HG02623 (cell line): ENCODE measurements around the gene NUF2.
"Not testable (repeated sequence)": the region's sequence is repeated elsewhere in the genome, so short reads cannot be mapped to it uniquely, and the experiment has no call there.

Source experiments
- ATAC-seq: cut with Tn5 transposase; IDR thresholded peaks from one replicate; pipeline ENCODE4 v1.9.1; 2021; ENCODE audit warnings: moderate library complexity; ENCODE audit not compliant: unreplicated experiment

NUF2 gene

DNA sequence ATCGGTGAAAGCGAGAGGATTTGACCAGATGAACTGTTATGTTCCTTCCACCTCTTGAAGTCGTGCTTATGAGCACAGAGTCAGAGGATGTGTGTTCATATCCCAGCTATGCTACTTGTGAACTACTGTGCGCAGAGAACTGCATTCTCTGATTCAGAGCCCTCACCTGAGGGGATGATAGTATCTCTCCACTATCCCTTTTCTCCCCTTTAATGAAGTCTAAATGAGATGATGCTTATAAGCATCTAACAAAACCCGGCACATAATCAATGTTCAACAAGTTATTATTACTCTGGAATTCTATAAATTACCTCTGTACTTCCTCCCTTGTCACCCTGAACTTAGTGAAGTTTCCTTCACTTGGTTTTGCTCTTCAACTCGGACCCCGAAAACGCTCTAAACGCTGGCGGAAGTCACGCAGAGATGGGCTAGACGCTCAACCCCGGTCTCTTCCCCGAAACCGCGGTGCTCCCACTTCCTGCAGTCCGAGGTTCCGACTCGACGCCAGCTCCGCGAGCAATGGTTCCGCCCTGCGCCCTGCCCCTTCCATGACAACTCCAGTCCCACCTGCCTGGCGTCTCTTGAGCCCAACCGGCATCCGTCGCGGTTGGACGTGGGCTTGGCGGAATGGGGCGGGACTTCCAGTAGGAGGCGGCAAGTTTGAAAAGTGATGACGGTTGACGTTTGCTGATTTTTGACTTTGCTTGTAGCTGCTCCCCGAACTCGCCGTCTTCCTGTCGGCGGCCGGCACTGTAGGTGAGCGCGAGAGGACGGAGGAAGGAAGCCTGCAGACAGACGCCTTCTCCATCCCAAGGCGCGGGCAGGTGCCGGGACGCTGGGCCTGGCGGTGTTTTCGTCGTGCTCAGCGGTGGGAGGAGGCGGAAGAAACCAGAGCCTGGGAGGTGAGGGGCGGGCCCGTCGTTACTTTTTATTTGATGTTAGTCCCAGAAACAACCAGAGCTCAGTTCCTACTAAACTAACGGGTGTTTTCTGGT is at the start of gene NUF2:
Gene NUF2 (plus strand): TSS at position 644 of the 995 bp plus-strand sequence. CDS start 4,098 bp downstream, outside the sequence.
- ATAC-seq = peak; percentile 98

DNA sequence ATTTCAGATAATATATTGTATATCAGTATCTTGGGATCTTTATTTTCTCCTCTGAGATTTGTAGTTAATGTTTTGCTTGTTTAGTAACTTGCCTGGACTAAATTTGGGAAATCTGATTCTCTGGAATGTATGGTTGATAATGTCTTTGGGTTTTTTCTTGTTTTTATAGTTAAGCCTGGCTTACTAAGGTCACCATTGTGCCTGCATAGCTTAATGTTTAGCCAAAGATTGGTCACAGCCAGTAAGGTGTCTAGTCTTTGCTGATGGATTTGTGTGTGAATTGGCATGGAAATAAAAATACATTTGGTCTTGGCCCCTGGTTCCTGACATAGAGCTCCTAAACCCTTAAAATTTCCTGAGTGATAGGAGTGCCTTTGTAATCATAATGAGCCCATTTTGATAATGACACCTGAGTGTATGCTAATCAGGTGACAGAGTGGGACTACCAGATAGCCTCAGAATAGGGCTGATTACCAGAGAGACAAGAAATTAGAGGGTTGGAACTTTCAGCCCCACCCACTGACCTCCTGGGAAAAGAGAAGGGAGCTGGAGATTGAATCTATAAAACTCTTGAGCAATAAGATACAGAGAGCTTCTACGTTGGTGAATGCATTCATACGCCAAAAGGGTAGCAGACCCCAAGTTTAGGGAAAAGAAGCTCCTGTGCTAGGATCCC is 47.9 kb upstream of the NUF2 start:
- ATAC-seq = no peak

DNA sequence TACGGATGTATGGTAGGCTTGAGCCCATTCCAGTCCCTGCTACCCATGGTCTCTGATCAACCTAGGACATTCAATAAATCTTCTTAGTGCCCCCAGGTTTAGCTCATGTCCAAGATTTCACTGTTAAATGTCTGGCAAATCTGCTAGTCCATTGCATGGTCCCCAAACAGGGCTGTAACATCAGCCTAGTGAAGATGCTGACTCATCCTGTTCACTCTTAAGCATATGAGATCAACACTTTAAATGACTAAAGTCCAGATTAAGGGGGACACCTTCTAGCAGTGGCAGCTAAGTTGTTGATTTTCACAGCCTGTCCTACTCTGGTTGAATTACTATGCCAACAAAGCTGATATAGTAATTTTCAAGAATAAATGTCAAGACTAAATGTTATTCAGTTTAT is 46.5 kb upstream of the NUF2 start:
- ATAC-seq = no peak

DNA sequence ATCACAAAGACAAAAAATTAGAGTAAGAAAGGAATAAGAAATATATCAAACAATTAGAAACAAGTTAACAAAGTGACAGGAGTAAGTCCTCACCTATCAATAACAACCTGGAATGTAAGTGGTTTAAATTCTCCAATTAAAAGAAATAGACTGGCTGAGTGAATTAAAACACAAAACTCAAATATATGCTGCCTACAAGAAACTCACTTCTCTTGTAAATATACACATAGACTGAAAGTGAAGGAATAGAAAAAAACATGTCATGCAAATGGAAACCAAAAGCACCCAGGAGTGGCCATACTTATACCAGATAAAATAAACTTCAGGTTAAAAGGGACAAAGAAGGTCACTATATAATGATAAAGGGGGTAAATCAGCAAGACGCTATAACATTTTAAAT is 43.2 kb upstream of the NUF2 start:
- ATAC-seq = no peak

DNA sequence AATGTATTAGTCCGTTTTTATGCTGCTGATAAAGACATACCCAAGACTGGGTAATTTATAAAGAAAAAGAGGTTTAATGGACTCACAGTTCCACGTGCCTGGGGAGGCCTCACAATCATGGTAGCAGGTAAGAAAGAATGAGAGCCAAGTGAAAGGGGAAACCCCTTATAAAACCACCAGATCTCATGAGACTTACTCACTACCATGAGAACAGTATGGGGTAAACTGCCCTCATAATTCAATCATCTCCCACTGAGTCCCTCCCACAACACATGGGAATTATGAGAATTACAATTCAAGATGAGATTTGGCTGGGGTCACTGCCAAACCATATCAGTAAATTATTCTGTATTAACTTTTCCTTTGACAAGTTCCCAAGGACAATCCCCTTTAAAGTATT is 36.9 kb upstream of the NUF2 start:
- ATAC-seq = not testable (repeated sequence)

DNA sequence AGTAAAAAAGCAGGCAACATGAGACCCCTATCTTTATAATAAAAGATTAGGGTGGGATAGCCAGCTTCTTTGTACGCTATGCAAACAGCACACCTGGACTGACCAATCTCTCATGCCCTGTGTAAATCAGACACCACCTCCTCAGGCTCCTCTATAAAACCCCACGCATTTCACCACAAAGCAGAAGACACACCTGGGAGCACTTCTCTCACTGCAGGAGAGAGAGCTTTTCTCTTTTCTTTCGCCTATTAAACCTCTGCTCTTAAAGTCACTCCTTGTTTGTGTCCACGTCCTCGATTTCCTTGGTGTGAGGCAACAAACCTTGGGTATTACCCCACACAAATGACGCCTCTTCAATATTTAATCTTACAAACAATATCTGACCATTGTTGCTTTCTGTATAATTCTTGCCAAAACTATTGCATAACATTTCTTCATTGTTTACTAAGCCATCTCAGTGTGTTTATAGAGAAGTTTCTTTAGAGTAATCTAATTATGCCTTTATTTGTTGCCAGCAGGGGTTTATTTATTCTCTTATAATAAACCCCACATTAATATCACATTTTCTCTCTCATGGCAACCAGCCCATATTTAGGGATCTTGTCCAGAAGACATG is 31.6 kb upstream of the NUF2 start:
- ATAC-seq = no peak

DNA sequence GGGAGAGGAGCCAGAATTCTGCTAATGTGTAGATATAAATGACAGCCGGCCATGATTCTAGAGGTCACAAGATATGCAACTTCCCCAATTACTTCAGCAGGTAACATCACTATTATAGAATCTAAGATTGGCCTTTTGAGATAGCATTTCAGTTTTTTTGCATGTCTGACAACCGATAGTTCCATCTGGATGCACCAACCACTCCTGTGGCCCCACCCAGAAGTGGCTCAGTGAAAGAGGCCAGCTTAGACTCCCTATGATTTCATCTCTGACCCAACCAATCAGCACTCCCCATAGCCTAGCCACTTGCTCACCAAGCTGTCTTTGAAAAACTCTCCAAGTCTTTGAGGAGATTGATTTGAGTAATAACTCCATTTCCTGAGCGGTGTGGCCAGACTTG is 30.3 kb upstream of the NUF2 start:
- no peak for ATAC-seq

DNA sequence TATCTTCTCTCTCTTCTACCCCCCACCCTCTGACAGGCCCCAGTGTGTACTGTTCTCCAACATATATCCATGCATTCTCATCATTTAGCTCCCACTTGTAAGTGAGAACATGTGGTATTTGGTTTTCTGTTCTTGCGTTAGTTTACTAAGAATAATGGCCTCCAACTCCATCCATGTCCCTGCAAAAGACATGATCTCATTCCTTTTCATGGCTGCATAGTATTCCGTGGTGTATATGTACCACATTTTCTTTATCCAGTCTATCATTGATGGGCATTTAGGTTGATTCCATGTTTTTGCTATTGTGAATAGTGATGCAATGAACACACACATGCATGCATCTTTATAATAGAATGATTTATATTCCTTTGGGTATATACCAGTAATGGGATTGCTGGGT is 29.6 kb upstream of the NUF2 start:
- not testable (repeated sequence) for ATAC-seq

DNA sequence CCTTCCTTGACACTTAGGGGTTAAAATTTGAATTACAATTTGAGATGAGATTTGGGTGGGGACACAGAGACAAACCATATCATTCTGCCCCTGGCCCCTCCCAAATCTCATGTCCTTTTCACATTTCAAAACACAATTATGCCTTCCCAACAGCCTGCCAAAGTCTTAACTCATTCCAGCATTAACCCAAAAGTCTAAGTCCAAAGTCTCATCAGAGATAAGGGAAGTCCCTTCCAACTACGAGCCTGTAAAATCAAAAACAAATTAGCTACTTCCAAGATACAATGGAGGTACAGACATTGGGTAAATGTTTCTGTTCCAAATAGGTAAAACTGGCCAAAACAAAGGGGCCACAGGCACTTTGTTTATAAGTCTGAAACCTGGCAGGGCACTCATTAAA is 28.3 kb upstream of the NUF2 start:
- not testable (repeated sequence) for ATAC-seq

DNA sequence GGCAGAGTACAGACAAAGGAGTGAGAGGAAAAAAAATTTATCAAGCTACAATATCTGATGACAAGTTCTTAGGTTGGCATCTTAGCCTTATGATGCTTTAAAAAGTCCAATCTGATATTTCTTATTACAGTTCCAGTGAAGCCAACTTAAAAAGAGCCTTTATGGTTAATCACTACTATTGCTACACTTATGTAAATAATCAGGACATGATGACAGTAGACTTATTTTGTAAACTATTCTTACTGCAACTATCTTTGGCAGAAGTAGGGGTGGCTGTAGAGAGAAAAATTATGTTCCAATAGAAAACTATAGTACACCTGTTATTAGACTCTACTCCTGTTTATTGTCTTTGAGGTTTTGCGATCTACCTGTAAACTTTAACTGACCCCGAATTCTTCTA is 25.8 kb upstream of the NUF2 start:
- no peak for ATAC-seq

DNA sequence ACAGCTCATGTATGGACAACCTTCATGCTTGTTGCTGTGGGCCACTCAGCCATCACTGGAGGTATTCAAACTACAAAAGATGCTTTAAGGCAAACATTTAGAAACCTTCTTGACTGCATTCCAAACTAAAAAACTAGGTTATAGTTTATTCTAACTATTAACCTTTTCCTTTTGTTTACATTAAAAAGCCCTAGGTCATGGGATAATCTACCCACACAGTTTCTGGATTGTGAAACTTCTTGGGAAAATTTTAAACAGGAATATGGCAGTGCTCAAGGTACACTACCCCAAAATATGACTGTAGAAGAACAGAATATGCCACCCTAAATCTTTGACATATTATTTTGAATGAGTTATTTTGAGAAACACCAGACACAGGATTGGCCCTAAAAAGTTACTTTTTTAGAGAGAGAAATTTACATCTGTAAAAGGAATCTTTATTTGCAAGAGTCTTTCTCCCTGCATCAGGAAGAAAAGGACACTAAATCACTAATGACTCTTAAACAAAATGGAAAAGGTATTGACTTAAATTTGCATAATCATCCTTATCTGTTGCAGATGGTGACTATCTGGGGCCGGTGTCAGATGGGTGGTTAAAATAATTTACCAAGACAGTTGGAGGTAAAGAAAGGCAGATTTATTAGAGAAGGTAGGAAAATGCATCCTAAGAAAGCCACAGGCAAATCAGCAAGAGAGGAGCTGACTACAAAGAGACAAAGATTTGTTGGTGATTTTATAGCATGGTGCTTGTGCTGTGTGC is 25.1 kb upstream of the NUF2 start:
- no peak for ATAC-seq

DNA sequence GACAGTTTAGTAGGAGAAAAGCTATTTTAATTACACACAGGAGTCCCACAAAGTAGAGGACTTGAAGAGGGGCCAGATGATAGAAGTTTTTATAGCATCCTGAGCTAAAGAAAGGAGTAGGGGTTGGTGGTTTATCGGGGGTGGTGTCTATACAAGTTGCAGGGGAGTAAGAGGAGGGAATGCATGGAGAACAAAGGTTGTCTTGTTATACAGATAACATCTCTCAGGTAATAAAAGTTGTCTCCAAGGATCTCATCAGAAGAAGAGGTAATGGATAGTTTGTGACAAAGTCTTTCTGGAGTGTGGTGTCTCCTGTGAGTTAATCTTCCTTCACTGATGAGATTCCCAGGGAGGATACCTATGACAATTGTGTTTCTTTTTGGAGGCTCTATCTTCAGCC is 23.4 kb upstream of the NUF2 start:
- no peak for ATAC-seq

DNA sequence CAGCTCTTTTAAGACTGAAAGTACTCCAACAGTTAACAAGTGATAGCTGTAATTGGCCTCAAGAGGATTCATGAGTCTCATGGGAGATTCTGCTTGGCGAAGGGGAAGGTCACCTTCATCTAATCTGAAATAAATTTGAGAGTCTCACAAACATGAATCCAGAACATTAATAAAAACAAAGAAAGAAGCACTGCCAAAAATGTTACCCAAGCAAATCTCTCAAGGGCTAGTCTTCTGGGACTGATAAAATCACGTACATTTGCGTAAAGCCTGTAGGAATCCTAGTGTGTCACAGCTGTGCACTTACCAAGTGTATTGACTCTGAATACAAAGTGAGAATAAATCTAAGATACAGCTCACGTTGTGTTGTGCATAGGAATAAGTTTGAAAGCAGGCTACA is 21.2 kb upstream of the NUF2 start:
- ATAC-seq = no peak

DNA sequence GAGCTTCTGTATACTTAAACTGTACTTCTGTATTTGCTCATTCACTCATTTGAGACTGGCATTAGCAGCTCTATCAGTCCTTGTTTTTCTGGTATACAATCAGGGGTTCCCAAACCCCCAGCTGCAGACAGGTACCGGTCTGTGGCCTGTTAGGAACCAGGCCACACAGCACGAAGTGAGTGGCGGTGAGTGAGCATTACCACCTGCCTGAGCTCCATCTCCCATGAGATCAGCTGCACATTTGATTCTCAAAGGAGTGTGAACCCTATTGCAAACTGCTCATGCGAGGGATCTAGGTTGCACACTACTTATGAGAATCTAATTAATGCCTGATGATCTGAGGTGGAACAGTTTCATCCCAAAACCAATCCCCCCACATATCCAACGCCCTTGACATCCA is 18.2 kb upstream of the NUF2 start:
- ATAC-seq = no peak

DNA sequence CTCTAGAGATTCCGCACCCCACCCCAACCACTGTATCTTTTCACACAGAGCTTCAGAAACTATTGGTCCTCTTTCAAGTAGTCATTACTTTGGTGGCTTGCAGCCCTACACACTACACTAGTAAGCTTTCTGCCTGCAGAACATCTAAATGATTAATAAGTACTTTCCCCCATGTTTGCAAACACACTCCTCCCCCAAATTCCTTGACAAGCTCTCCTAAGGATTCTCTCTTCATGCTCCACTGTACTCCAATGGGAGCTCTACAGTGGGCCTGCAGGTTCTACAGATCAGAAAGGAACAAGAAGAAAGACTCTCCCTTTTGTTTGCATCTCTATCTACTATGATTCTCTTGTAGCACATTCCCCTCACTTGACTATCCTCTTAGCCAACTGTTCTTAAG is 16.3 kb upstream of the NUF2 start:
- no peak for ATAC-seq

DNA sequence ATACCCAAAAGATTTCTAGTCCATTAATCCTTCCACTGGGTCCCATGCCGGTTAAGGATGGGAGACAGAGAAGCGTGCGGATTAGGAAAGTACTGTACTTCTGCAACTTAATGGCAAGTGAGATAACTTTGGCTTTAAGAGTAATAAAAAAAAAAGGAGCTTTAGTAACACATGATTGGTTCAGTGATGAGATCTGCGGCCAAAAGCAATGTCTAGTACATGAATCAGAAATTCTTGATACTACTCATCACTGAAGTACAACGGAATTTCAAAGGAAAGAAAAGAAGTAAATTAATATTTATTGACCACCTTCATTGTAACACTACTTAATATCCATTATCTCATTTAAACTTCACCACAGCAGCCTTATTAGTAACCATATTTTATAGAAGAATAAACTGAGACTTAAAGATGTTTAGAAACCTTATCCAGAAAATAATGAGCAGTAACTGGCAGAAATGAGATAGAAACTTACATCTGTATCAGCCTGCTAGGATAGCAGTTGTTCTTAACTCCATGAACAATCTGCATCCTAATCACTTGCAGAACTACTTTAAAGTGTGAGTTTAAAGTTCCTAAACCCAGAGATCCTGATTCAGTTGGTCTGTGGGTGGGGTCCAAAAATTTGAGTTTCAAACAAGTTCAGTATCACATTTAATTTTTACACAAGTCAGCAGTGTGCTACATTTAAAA is 14.1 kb upstream of the NUF2 start:
- ATAC-seq = no peak

DNA sequence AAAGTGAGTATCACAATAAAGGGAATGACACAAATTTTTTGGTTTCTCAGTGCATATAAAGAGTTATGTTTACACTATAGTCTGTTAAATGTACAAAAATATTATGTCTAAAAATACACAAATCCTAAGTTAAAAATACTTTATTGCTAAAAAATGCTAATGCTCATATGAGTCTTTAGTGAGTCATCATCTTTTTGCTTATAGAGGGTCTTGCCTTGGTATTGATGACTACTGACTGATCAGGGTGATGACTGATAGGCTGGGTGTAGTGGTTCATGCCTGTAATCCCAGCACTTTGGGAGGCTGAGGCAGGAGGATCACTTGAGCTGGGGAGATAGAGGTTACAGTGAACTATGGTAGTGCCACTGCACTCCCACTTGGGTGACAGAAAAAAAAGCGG is 12.9 kb upstream of the NUF2 start:
- no peak for ATAC-seq

DNA sequence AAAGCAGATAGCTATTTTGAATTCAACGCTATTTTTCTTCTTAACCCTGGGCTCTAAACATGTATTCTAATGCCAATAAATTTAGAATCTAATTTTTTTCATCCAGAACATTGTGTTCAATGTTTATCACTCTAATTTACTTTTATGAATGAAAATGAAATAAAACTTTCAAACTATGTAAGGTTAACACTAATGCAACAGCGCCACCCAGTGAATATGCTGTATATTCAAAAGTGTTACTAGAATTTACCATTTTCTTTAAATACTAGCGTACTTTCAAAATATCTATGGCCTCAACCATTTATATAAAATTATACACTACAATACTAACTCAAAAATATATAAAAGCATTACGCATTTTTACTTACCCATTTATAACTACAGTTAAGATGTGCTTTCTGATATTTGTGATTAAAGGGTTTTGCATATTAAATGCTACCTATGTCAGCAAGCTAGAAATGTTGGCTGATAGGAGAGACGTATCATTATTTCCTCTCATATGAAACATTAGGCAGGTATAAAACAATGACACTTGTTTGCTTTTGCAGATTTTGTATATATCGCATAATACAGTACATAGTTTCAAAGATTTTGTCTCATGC is 5.9 kb upstream of the NUF2 start:
- ATAC-seq = no peak

DNA sequence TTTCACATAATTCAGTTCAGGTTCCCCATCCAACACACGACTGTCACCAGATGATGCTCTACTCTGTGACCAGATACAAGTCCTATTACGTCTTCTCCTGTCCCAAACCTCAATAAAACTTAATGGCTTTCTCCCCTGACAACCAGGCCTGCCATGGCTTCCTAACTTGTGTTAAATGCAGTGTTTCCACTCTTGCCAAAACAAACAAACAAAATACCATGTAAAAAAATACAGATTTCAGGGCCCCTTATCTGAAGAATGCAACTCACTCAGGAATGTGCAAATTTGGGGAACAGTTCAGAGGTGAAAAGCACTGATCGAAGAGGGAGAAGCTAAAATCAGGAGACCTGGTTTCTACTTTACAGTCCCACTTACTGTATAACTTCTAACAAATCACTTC is 863 bp upstream of the NUF2 start:
- no peak for ATAC-seq

DNA sequence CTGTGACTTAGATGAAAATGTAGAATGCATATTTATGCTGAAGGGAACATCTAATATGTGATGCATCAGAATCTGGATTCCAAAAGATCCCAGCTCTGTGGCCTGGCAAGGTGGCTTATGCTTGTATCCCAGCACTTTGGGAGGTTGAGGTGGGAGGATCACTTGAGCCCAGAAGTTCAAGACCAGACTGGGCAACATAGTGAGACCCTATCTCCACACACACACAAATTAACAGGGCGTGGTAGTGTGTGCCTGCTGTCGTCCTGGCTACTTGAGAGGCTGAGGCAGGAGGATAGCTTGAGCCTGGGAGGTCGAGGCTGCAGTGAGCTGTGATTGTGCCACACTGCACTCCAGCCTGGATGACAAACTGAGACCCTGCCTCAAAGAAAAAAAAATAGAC is 1.6 kb downstream of the NUF2 start:
- ATAC-seq = not testable (repeated sequence)
